Uterus (tissue), 4 donors: ENCODE measurements around the gene COA1. TPM values are rescaled to one million over a fixed set of nuclear protein-coding genes. Genes with fewer than 3 reads are reported as not detected.

ENCODE experiments used
- DNase-seq, 2 donors: peaks; one replicate each; pipeline ENCODE4 v3.0.0-alpha.2; 2019 to 2020
- H3K27ac ChIP-seq, 2 donors: fragments of 200-600 bp; sonication (generic); 1 replicate in 1 of 2; 2 replicates in 1 of 2; pipeline ENCODE4 v1.5.1; 2016 to 2018
- H3K27me3 ChIP-seq, 2 donors: fragments of 200-600 bp; sonication (generic); one replicate each; pipeline ENCODE4 v1.5.1; 2018 to 2019; ENCODE audit warnings: control low read depth in 1 of 2
- H3K36me3 ChIP-seq, 2 donors: fragments of 200-600 bp; sonication (generic); one replicate each; pipeline ENCODE4 v1.5.1; 2019; ENCODE audit warnings: control low read depth in 1 of 2
- H3K4me1 ChIP-seq, 2 donors: fragments of 200-600 bp; sonication (generic); one replicate each; pipeline ENCODE4 v1.5.1; 2018 to 2019; ENCODE audit warnings: control low read depth in 1 of 2
- H3K4me3 ChIP-seq, 2 donors: fragments of 200-600 bp; sonication (generic); 1 replicate in 1 of 2; 2 replicates in 1 of 2; pipeline ENCODE4 v1.5.1; 2018 to 2019; ENCODE audit warnings: mild to moderate bottlenecking in 1 of 2
- H3K9me3 ChIP-seq, 2 donors: fragments of 200-600 bp; sonication (generic); one replicate each; pipeline ENCODE4 v1.5.1; 2019; ENCODE audit warnings: control low read depth in 1 of 2
- POLR2A ChIP-seq, 2 donors: fragments of 450-650 bp; IDR thresholded peaks; one replicate each; pipeline ENCODE4 v1.6.1; 2016; ENCODE audit warnings: antibody characterized with exemption in 2 of 2, mild to moderate bottlenecking in 1 of 2, moderate library complexity in 1 of 2
- intact Hi-C: fragments of 100-400 bp; cut with DNase I; formaldehyde crosslinking; loops from one replicate; pipeline ENCODE4 v1.15.1; 2023; ENCODE audit warnings: low total_unique reads
- total RNA-seq, 4 donors: library from RNA; depleted of rRNA in 3 of 4; stranded (reverse); fragments of >200 nt in 3 of 4; gene quantifications; one replicate each; pipeline versions ENCODE4 v1.1.0 to v1.2.4, GENCODE V29; 2014 to 2023
- TF ChIP-seq, protein P1 (sequence below), 4 experiments: fragments of 200-600 bp in 2 of 4; fragments of 450-650 bp in 2 of 4; sonication (generic) in 2 of 4; IDR thresholded peaks; one replicate each; pipeline ENCODE4 v1.5.1; 2016 to 2019; ENCODE audit warnings: antibody characterized with exemption in 4 of 4, mild to moderate bottlenecking in 2 of 4, moderate library complexity in 1 of 4
- donor health status: DM: yes; HTN: yes; CAD: no.

Gene COA1
- total RNA-seq, 4 donors from 2014 or later: 30.0 to 83.6 (median 76.6) TPM

DNA sequence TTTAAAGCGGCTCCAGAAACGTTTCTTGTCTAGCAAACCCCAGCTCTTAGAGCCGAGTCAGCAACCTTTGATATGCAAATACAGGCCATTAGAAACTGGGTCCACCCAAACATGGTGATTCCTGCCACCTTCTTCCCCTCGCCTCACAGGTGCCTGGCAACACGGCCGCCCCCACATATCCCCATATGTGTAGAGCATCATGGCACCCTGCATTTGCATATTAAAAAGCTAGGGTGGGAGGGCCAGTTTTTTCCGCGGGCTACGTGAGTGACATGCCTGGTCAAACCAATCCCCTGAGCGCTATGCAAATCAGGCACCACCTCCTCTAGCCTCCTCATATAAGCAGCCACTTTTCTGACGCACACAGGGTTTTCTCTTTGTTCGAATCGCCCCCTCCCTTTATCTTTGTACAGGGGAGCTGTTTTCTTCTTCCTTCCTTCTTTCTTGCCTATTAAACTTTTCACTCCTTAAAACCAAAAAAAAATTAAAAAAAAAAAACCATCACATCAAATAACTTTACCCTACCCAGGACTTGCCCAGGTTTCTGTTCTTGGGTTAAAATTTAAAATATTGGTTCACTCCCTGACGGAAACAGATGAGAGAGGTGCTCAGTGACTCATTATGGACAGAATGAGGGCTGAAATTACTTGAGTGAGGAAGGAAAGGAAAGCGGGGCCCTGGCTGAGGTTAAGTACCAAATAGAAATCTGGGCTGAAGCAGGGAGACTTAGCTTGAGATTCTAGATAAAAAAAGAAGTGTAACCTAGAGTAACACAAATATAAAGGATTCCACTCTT, 59.8 kb downstream of the COA1 start:
- no peak for DNase-seq
- intact Hi-C loops: no loop called here
- Histone ChIP-seq H3K4me3 (no peak overlapping the region), H3K27me3 (no peaks in the 10 kb centered on the region), H3K27ac (no peak overlapping the region), H3K36me3 (no peaks in the 10 kb centered on the region), H3K9me3 (no peaks in the 10 kb centered on the region), H3K4me1 (no peaks in the 10 kb centered on the region)
- TF ChIP-seq, protein P1, sequence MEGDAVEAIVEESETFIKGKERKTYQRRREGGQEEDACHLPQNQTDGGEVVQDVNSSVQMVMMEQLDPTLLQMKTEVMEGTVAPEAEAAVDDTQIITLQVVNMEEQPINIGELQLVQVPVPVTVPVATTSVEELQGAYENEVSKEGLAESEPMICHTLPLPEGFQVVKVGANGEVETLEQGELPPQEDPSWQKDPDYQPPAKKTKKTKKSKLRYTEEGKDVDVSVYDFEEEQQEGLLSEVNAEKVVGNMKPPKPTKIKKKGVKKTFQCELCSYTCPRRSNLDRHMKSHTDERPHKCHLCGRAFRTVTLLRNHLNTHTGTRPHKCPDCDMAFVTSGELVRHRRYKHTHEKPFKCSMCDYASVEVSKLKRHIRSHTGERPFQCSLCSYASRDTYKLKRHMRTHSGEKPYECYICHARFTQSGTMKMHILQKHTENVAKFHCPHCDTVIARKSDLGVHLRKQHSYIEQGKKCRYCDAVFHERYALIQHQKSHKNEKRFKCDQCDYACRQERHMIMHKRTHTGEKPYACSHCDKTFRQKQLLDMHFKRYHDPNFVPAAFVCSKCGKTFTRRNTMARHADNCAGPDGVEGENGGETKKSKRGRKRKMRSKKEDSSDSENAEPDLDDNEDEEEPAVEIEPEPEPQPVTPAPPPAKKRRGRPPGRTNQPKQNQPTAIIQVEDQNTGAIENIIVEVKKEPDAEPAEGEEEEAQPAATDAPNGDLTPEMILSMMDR (IDR thresholded peaks at IDR 0.05): no peak

DNA sequence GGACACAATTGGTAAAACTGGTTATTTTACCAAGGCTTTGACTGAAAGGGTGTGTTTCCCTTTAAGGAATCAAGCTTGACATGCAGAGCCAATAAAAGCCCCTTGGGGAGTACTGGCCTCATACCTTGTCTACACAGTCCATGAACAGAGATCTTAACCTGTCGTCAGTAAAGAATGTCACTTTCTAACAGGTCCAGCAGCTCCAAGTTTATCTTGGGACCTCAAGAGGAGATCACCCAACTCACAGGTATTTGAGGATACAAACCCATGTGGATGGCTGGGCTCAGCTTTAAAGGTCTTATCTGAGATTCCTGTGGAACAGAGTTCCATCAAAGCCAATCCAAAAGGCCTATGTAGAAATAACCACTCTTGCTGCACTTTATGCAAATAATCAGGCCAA, 61.3 kb downstream of the COA1 start:
- TF ChIP-seq POLR2A (IDR thresholded peaks at IDR 0.05): no peak
- TF ChIP-seq, protein P1 (IDR thresholded peaks at IDR 0.05): no peak
- Histone ChIP-seq H3K27ac (no peak overlapping the region), H3K27me3 (no peaks in the 10 kb centered on the region), H3K36me3 (no peaks in the 10 kb centered on the region), H3K9me3 (no peaks in the 10 kb centered on the region), H3K4me1 (no peaks in the 10 kb centered on the region), H3K4me3 (no peak overlapping the region)
- intact Hi-C loops: no loop called here
- DNase-seq: no peak

DNA sequence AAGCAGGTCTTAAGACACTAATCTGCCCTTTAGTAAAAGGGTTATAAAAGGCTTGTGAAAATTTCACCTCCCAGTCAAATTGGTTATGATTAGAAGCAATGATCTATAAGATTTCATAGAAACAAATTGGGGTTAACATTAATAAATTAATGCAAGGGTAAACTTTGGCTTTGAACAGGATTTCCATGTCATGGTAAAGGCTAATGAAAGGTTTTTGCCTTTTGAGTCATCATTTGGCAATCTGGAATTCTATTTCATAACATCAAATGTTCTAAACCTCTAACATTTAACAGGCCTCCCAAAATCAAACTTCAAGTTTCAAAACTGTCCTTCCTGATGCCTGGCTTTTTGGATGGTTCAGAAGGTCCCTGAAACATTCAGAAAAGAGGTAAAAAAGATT, 62.4 kb downstream of the COA1 start:
- Histone ChIP-seq H3K9me3 (no peaks in the 10 kb centered on the region), H3K27me3 (no peaks in the 10 kb centered on the region), H3K27ac (no peak overlapping the region), H3K36me3 (no peaks in the 10 kb centered on the region), H3K4me3 (no peak overlapping the region), H3K4me1 (no peaks in the 10 kb centered on the region)
- intact Hi-C loops: no loop called here
- DNase-seq: no peak
- TF ChIP-seq, protein P1 (IDR thresholded peaks at IDR 0.05): no peak
- no peak for TF ChIP-seq POLR2A (IDR thresholded peaks at IDR 0.05)

DNA sequence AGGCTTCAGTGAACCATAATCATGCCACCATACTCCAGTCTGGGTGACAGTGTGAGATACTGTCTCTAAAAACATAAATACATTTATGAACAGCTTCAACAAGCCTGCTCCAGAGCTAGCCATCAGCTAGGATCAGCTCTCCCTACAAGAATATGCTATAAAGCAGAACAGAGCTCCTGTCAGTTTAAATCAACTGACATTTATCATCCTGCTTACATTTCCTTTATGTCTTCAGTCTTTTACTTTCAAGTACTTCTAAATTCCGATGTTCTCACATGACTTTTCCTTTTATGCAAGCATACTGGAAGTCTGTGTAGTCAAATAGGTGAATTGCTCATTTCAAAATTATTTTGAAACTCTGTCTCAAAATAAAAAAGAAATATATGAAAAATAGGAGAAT, 64.6 kb downstream of the COA1 start:
- TF ChIP-seq, protein P1 (IDR thresholded peaks at IDR 0.05): no peak
- no peak for TF ChIP-seq POLR2A (IDR thresholded peaks at IDR 0.05)
- Histone ChIP-seq H3K9me3 (no peaks in the 10 kb centered on the region), H3K4me1 (no peaks in the 10 kb centered on the region), H3K27ac (no peak overlapping the region), H3K36me3 (no peaks in the 10 kb centered on the region), H3K4me3 (no peak overlapping the region), H3K27me3 (no peaks in the 10 kb centered on the region)
- no peak for DNase-seq
- intact Hi-C loops: no loop called here

DNA sequence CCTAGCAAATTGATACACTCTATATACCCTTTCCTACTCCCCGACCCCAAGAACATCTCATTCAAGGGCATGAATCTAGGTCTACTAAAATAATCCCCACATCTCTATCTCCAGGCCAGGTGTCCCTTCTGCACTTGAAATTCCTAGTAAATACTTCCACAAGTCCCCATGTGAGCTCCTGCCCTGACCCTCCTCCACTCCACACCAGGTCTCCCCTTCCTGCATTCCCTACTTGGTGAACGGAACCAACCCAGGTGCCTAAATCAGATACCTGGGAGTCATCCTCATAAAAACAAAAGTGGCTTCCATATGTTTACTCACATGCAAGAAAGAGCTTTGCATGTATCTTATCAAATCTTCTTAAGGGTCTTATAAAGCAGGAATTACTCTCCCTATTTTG, 69.2 kb downstream of the COA1 start:
- Histone ChIP-seq H3K4me1 (no peaks in the 10 kb centered on the region), H3K9me3 (no peaks in the 10 kb centered on the region), H3K36me3 (no peaks in the 10 kb centered on the region), H3K27ac (no peak overlapping the region), H3K27me3 (no peaks in the 10 kb centered on the region), H3K4me3 (no peak overlapping the region)
- TF ChIP-seq POLR2A (IDR thresholded peaks at IDR 0.05): no peak
- TF ChIP-seq, protein P1 (IDR thresholded peaks at IDR 0.05): no peak
- intact Hi-C loops: no loop called here
- no peak for DNase-seq
